Smooth muscle cell (in vitro differentiated cells): ENCODE results near the gene GRAMD2B. TPM values are rescaled to one million over a fixed set of nuclear protein-coding genes. Genes with fewer than 3 reads are reported as not detected.

Experiments used
- DNase-seq: peaks from one replicate; lab custom pipeline; 2025; ENCODE audit not compliant: unreplicated experiment; lab: John Stamatoyannopoulos, UW
- H2AFZ ChIP-seq: fragments of 200-600 bp; sonication (generic); 2 replicates; pipeline ENCODE4 v1.6.0; 2016; ENCODE audit warnings: antibody characterized with exemption, low read depth, mild to moderate bottlenecking
- H3F3A ChIP-seq: fragments of 200-600 bp; sonication (generic); 2 replicates; pipeline ENCODE4 v1.6.0; 2017; ENCODE audit warnings: antibody characterized with exemption, low read depth
- H3K27ac ChIP-seq: fragments of 200-600 bp; sonication (generic); 2 replicates; pipeline ENCODE4 v1.5.1; 2016; ENCODE audit warnings: low read depth, mild to moderate bottlenecking
- H3K27me3 ChIP-seq: fragments of 200-600 bp; sonication (generic); 2 replicates; pipeline ENCODE4 v1.6.1; 2016; ENCODE audit warnings: low read depth, mild to moderate bottlenecking
- H3K36me3 ChIP-seq: fragments of 200-600 bp; sonication (generic); 2 replicates; pipeline ENCODE4 v1.5.1; 2016; ENCODE audit warnings: low read depth
- H3K4me1 ChIP-seq: fragments of 200-600 bp; sonication (generic); 2 replicates; pipeline ENCODE4 v1.5.1; 2016; ENCODE audit warnings: low read depth
- H3K4me2 ChIP-seq: fragments of 200-600 bp; sonication (generic); 2 replicates; pipeline ENCODE4 v1.6.0; 2016; ENCODE audit warnings: mild to moderate bottlenecking
- H3K4me3 ChIP-seq: fragments of 200-600 bp; sonication (generic); 2 replicates; pipeline ENCODE4 v1.5.1; 2016; ENCODE audit warnings: mild to moderate bottlenecking
- H3K79me2 ChIP-seq: fragments of 200-600 bp; sonication (generic); 2 replicates; pipeline ENCODE4 v1.6.0; 2016; ENCODE audit warnings: low read depth, mild to moderate bottlenecking
- H3K9ac ChIP-seq: fragments of 200-600 bp; sonication (generic); 2 replicates; pipeline ENCODE4 v1.6.0; 2016; ENCODE audit warnings: low read depth
- H3K9me3 ChIP-seq: fragments of 200-600 bp; sonication (generic); replicated peaks from 2 replicates; pipeline ENCODE4 v1.5.1; 2016; ENCODE audit warnings: low read depth
- H4K20me1 ChIP-seq: fragments of 200-600 bp; sonication (generic); 2 replicates; pipeline ENCODE4 v1.6.0; 2016; ENCODE audit warnings: low read depth
- WGBS: methylation state at CpG from one replicate; pipeline ENCODE4 v1.1.7; 2016; ENCODE audit warnings: low lambda C conversion rate; 5-methylcytosine and 5-hydroxymethylcytosine counted together
- polyA plus RNA-seq: library from polyadenylated mRNA; unstranded; fragments of >200 nt; fragmentation: Nextera tagmentation; extraction: Ambion mirVana; gene quantifications from 2 replicates; pipeline ENCODE4 v1.2.1, GENCODE V29; 2016
- total RNA-seq: library from RNA; depleted of rRNA; stranded (reverse); fragments of >200 nt; gene quantifications from 2 replicates; pipeline ENCODE4 v1.2.3, GENCODE V29; 2014
- TF ChIP-seq, protein P1 (sequence below): fragments of 200-600 bp; sonication (generic); IDR thresholded peaks from 2 replicates; pipeline ENCODE4 v1.5.1; 2017; ENCODE audit warnings: borderline replicate concordance, mild to moderate bottlenecking, antibody characterized with exemption; ENCODE audit not compliant: insufficient read depth, poor library complexity, severe bottlenecking

GRAMD2B gene
- total and polyA plus RNA-seq, 2 experiments from 2014 or later = 8.7 to 27.3 TPM

DNA sequence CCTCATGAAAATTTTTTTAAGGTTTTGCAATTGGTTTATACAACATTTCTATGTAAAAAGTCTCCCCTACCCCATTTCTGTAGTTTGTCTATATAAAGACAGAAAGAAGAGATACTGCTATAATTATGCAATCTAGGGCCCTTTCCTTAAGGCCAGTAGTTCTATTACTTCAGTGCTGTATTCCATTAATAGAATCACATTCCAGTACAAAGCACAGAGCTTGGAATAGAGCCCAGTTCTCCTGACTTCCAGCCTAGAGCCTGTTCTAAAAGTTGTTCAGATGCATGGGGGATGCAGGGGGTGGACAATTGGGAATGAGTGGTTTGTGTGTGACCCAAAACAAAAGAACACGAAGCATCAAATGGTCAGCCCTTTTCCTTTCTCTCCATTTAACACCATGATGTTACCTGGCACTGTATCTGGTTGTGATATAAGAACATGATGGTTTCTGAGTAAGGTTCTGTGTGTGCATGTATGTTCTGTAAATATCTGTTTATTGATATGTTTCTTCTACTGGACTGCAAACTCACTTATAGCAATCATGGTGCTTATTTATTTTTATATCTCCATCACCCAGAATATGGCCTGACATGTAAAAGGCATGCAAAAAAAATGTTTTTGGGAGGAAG is 8.2 kb upstream of the GRAMD2B start:
- no peak for DNase-seq

DNA sequence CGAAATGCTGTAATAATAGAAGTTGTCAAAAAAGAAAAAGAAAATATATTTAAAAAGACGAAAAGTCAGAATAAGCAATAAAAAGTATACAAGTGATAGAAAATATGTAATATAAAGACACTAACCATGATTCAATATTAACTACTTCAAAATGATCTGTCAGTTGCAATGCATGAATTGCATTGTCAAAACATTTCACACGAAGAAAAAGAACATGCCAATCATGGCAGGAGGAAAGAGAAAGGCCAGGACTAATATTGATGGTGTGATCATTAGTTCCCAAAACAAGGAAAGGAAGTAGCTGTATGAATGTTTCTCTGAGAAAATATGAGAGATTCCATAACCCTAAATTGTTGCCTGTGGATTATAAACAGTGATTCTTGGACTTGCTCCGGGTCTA is 7.4 kb upstream of the GRAMD2B start:
- Histone ChIP-seq H3F3A (no peaks in the 10 kb centered on the region), H3K4me3 (no peak overlapping the region), H4K20me1 (no peaks in the 10 kb centered on the region), H2AFZ (no peak overlapping the region), H3K79me2 (no peaks in the 10 kb centered on the region), H3K27me3 (no peaks in the 10 kb centered on the region), H3K9me3 (no peaks in the 10 kb centered on the region), H3K4me1 (no peaks in the 10 kb centered on the region), H3K9ac (no peak overlapping the region), H3K4me2 (no peak overlapping the region), H3K36me3 (no peaks in the 10 kb centered on the region), H3K27ac (no peak overlapping the region)
- 94% methylated on average over 4 of the region's 4 CpGs for WGBS
- no peak for DNase-seq
- TF ChIP-seq, protein P1, sequence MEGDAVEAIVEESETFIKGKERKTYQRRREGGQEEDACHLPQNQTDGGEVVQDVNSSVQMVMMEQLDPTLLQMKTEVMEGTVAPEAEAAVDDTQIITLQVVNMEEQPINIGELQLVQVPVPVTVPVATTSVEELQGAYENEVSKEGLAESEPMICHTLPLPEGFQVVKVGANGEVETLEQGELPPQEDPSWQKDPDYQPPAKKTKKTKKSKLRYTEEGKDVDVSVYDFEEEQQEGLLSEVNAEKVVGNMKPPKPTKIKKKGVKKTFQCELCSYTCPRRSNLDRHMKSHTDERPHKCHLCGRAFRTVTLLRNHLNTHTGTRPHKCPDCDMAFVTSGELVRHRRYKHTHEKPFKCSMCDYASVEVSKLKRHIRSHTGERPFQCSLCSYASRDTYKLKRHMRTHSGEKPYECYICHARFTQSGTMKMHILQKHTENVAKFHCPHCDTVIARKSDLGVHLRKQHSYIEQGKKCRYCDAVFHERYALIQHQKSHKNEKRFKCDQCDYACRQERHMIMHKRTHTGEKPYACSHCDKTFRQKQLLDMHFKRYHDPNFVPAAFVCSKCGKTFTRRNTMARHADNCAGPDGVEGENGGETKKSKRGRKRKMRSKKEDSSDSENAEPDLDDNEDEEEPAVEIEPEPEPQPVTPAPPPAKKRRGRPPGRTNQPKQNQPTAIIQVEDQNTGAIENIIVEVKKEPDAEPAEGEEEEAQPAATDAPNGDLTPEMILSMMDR = no peak

More for the DNA sequence above, 8.2 kb upstream of the GRAMD2B start:
- Histone ChIP-seq H3K4me2 (no peak overlapping the region), H4K20me1 (no peaks in the 10 kb centered on the region), H3K4me1 (no peaks in the 10 kb centered on the region), H3K27ac (no peak overlapping the region), H3F3A (no peaks in the 10 kb centered on the region), H3K9ac (no peak overlapping the region), H2AFZ (no peak overlapping the region), H3K4me3 (no peak overlapping the region), H3K36me3 (no peaks in the 10 kb centered on the region), H3K79me2 (no peaks in the 10 kb centered on the region), H3K9me3 (no peaks in the 10 kb centered on the region), H3K27me3 (no peaks in the 10 kb centered on the region)
- TF ChIP-seq, protein P1 = no peak
- 85% methylated on average over 1 of the region's 1 CpG for WGBS

- TF ChIP-seq, protein P1 = no peak
- WGBS = 96% methylated on average over 4 of the region's 4 CpGs
- Histone ChIP-seq H3K36me3 (no peaks in the 10 kb centered on the region), H3K9me3 (no peaks in the 10 kb centered on the region), H3K9ac (no peak overlapping the region), H3K27me3 (peaks cover 2% of the 10 kb centered on the region), H3K4me3 (no peak overlapping the region), H3K79me2 (no peaks in the 10 kb centered on the region), H3K4me2 (no peak overlapping the region), H3K27ac (no peak overlapping the region), H4K20me1 (no peaks in the 10 kb centered on the region), H3F3A (no peaks in the 10 kb centered on the region), H2AFZ (no peak overlapping the region), H3K4me1 (no peaks in the 10 kb centered on the region)
- no peak for DNase-seq
These were observed 6.8 kb upstream of the GRAMD2B start for GRCh38 chr5:126416266-126416925.
